NCI-H1417 treated with DMSO at 0.1 percent for 48 hours (cell line): ENCODE measurements around the gene TAS1R2.

Source experiments
- DNase-seq: peaks from one replicate; lab custom pipeline; 2025; lab: John Stamatoyannopoulos, UW

The TAS1R2 gene

DNA sequence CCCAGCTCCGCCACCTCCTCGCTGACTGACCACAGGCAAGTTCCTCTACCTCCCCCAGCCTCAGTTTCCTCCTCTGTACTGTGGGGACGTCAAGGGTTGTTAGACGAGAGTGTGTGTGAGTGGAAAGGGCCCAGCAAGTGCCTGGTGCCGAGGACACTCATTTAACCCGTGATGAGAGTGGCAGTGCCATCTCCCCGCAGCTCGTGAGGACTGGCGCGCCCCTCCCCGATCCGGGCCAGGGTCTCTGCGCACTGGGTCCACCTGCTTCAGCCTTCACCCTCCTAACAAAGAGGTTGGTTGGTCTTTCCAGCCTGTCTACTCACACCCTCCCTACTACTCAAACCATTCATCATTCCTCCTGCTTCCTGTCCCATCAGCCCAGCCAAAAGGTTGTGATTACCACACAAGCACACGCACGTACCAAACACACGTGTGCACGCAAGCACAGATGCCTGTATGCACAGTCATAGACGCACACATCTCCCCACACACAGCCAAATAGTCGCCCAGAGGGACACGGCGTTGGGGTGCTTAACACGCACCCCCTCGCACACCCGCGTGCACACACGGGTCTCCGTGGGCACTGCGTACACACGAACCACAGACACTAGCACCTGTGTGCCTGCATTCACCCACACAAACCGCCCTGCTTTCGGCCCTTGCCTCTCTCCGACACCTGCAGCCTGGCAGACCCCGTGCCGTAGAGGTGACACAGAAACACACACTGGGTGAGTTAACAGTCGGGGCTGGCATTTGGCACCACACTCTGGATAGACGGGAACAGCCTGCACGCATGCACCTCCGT, 39.3 kb downstream of the TAS1R2 start:
- DNase-seq, result no peak

DNA sequence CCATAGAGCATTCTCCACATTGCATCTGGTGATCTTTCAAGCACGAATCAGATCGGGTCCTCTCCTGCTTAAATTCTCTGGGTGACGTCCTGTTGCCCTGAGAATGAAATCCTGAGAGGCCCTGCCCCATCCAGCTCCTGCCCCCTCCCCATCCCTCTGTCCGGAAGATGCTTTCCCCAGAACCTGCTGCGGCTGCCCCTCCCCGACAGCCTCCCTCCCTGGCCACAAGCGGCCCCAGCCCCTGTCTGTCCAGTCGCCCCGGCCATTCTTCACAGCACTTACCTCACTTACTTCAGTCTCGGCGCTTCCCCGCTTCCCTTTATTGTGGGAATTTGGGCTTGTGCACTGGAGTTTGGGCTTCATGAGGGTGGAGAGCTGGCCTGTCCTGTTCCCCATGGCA, 40.3 kb downstream of the TAS1R2 start:
- DNase-seq, result no peak

DNA sequence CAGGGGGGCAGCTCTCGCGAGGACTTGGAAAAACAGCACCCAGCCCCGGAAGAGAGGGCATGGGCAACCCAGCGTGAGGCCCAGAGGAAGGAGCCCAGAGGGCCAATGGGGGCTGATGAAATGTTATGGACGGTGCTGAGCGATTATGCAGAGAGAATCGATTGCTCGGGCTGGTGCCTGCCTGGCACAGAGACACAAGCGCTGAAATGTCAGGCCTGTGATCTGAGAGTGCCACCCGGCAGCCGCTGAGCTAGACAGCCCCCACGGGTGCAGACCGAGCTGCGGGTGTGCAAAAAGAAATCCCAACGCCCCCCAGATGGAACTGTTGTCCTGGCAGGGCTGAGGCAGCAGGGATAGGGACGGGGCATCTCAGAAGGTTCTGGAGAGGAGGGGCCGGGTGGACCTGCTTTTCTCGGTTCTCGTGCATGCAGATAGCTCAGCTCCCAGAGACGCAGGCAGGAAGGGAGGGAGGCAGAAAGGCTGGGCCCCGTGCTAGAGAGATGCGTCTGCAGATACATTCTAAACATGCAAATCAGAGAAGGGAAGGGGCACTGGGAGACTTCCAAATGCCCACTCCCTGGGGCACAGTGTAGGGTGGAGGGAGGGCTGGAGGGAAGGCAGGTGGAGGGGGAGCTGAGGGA, 41.5 kb downstream of the TAS1R2 start:
- DNase-seq, result no peak

DNA sequence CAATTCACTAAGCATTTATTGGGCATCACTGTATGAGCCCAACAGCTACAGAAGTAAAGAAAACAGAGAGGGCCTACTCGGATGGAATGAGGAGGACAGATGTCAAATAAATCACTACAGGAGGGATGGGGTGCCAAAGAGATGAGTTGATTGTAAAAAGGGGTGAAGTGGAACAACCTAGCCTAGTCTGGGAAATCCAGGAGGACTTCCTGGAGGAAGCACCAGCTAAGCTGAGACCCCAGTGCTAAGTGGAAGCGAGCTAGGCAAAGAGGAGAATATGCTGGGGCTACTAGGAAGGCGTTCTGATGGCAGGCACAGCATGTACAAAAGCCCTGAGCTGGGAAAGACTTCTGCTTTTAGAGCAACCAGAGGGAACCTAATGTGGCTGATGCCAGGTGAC, 42.1 kb downstream of the TAS1R2 start:
- DNase-seq, result no peak

DNA sequence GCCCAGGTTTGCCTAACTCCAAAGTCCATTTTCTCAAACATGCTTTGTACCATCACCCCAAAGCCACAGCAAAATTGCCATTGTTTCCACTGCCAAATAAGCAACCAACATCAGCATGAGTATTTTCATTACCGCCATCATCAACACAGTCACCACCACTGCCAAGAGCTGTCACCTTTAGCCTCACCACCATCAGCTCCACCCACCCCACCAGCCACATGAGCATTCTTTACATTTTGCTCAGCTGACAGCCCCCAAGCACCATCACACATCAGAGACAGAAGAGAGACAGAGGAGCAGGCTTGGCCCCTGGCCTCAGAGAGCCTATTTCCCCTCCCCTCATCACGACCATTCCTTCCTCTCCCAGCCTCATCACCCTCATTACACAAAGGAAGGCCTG, 42.7 kb downstream of the TAS1R2 start:
- DNase-seq, result no peak

DNA sequence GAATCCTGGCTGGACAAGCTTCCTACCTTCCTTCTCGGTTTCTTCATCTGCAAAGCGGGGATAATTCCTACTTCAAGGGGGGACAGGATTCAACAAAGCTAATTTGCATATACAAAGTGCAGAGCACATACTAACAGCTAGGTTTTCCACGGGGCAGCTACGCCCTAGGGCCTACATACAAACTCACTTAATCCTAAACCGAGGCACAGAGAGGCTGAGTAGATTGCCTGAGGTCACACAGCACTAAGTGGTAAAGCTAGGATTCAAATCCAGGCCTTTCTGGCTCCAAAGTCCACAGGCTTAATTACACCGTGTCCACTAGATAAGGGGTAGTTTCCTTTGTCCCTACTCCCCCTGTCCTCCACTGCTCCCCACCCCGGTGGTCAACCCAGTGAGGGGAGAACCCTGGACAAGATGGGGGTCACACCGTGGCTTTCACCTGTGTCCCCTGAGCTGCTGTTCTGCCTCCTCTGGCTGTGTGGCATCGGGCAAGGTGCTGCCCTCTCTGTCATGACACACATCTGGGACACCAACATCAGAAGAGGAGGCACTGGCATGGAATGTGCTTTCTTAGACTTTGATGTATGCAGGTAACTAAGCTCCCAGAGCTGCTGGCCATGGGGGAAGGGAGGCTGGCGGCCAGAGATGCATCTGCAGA, 44.5 kb downstream of the TAS1R2 start:
- no peak for DNase-seq

DNA sequence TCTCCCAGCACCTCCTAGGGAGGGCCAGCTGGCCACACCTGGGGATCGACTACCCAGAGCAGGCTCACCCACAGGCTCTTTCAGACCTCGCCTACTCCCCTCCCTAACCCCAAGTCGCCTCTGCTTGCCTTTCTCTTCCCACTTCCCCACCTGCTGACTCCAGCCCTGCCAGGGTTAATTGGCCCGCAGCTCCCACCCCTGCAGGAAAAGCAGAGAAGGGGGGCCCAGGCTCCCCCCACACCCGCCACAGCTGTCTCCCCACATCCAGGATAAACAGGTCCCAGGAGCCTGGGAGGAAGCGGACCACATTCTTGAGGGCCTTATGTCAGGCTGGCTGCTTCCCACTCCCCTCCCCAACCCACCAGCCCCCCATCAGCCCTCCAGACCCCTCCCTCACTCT, 45.0 kb downstream of the TAS1R2 start:
- DNase-seq, result no peak

DNA sequence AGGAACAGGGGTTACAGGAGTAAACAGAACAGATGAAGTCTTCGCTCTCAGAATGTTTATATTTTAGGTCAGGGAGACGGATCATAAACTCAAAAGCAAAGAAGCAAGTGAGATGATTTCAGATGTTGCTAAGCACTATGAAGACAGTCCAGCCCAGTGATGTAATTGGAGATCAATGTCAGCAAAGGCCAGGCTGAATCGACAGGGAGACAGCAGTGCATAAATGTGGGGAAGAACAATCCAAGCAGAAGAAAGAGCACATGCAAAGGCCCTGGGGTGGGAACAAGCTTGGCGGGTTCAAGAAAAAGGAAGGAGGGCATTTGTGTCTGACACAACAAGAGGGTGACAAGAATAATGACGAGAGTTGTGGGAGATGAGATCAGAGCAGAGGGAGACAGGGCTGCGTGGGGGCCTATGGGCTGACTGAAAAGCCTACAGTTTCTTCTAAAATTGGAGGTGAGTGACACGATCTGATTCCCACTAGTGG, 47.0 kb downstream of the TAS1R2 start:
- no peak for DNase-seq

DNA sequence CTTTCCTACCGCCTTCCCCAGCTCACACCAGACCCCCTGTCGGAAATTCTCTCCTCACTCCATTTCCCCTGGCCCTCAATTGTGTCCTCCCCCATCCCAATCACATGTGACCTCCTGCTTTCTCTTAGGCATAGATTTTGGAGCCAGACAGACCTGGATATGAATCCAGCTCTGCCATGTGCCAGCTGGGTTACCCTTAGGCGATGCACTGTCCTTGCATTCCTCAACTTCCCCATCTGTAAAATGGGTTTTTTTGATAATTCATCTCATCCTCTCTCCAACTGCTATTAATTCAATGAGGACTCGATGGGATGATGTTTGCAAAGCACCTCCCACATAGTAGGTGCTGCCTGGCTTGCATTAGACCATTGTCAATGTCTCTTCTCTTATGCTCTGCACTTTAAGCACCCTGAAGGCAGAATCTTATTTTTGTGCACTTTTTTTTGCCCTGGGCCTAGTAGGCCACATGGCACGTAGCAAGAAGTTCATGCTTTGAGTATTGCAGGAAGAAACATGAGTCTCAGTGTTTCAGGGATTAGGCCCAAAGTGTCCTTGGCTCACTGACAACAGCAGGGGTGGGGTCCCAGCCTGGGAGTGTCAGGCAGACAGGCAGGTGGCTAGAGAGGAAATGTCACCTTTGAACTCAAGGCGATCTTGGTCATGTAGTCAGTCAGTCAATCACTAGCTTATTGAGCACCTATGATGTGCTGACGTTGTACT, 47.6 kb downstream of the TAS1R2 start:
- DNase-seq, result no peak

DNA sequence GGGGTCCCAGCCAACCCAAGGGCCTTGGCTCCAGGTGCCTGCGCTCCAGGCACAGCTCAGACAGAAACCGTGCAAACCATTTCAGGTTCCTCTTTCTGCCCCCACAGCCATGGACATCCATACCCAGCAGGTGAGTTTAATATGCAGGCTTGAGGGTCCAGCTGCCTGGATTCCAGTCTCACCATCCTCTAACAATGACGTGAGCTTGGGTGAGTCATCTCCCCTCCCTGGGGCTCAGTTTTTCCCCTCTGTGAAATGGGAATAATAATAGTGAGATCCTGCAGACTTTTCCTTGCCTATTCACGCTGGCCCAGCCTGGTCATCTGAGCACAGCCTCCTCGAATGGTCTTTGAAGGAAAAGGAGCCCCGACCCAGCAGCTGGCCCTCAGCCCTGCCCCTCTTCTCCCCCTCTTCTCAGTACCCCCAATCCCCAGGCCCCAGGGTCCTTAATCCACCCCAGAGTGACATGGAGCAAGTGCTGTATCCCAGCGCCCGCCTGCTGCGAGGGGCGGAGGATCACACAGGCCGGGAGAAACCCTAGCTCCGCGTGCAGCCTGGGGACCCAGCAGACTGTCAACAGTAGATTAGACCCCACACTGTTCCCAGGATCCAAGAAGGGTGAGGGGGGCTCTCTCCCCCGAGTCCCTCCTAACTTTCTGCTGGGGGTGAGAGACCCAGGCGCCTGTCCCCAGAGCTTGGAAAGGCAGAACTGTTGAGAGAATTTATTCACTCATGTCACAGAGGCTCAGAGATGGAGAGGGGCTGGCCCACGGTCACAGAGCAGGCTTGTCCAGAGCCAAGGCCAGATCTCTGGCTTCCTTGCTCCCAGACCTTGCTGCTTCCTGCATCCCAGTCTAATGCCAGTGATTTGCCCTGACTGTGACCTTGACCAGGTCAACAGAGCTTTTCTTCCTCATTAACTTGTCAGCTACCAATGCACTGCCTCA, 49.2 kb downstream of the TAS1R2 start:
- DNase-seq, result no peak

DNA sequence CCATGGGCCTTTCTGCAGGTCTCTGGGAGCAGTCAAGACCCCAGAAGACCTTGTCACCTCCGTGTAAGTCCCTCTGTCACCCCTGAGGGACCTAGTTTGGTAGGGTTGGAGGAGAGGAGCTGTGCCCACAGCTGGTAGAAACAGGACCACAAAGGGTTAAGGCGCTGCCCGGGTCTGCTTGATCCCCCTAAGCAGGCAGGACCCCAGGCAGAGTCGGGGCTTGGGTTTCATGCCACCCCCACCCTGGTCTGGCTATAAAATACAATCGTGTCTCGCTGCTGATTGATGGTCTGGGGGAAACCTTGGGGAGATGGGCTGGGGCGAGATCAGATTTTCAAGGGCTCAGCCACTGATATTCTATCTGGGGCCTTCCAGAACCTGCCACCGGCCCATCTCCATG, 50.9 kb downstream of the TAS1R2 start:
- no peak for DNase-seq

DNA sequence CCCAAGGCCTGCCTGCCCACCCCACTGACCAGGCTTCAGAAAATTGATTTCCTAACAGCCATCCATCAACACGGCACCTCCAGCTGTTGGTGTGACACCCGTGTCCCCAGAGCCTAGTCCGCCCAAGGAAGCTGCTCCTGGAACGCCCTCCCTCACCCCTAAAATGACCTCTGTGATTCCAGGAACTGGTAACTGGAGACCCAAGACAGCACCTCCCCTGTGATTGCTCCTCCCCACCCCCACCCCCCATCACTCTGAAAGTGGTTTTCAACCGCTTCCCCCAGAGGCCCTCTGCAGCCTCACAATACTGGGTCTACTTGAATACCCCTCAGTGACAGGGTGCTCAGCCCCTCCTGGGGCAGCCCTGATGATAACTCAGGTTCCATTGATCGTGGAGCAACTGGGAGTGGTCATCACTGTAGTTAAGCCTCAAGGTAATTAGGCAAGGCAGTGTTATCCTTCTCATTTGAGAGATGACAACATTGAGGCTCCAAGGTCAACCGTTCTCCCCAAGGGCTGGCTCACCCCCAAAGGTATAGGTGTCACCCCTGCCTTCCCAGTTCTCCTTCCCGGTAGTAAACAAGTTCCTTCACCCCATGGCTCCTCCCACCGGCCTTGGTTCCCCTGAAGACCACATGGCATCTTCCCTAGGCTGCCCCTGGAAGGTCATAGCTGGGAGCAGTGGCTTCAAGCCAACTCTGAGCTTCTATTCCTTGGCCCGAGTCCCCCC, 52.0 kb downstream of the TAS1R2 start:
- no peak for DNase-seq

DNA sequence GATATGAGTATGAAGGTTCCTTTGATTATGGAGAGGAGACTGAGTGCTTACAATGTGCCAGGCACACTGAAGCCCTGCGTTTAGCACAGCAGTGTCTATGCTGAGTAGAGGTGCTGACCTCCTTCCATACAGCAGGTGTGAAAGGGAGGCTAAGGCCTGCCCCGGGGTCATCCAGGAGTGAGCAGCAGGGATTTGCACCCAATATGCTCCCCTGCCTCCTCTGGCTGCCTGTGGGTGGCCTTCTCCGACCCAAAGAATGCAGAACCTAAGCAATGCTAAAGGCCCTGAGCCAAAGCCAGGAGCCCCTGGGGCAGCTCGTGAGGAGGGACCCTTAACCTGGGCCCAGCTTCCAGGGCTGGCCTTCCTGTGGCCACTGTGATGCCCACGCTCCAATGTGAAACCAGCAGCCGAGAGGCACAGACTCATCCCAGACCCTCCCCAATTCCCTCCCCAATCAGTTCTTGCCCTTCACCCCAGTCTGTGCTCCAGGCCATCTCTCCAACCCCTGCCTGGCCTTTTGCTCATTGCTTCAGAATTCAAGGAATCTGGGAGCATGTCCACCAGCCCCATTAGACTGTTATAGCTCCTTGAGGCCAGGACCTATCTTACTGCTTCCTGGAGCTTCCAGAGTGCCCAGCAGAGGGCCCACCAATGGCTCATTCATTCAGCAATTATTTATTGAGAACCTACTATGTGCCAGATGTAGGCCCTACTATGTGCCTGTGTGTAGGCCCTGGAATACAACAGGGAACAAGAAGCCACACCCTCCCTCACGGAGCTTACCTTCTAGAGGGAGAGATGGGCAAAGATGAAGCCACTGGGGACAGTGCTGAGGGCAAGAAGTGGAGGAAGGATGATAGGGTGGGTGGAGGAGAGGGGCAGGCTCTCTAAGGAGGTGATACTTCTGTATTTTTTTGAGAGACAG, 53.3 kb downstream of the TAS1R2 start:
- no peak for DNase-seq

DNA sequence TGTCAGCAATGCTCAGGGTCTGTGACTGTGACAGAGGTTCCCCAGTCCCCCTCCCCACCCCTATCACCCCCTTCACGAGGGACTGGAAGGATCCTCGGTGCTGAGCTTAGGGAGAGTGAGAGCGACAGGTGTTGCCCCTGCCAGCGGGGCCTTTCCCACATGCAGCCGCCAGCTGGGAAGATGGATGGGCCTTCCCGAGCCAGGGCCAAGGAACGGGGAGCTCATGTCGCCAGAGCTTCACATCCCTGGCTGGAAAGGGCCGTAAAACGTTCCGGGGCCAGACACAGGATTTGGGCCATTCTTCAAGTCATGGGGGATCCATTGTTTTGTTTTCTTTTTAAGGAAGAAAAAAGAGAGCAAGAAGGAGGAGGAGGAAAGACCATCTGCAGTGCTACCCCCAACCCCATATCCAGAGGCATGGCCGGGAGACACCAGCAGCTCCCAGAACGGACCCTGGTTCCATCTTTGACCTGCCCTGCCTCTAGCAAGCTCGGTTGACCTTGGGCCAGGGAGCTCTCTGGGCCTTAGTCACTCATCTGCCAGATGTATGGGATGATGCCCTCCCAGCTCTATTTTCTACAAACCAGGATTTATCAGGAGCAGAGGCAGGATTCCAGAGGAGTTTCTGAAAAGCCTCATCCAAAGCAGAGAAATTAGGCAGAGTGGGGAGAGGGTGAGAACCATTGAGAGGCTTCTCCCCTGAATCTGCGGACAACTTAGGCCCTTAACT, 54.1 kb downstream of the TAS1R2 start:
- DNase-seq, result no peak

DNA sequence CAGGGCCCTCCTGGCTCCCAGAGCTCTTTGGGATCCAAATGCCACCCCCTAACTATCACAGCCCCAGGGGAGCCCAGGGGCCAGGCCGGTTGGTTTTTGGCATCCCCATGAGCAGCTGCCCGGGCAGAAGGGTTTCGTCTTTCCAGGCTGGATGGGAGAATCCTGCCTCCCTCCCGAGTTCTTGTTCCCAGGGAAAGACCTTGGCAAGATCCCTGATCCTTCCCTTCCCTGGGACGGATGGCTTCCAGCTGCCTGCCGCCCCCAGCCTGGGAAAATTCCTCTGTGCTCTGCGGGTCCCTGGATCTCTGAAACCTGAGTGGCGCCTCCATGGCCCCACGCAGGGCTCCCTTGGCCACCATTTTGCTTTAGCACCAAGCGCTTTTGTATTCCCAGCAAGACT, 55.6 kb downstream of the TAS1R2 start:
- DNase-seq, result no peak

DNA sequence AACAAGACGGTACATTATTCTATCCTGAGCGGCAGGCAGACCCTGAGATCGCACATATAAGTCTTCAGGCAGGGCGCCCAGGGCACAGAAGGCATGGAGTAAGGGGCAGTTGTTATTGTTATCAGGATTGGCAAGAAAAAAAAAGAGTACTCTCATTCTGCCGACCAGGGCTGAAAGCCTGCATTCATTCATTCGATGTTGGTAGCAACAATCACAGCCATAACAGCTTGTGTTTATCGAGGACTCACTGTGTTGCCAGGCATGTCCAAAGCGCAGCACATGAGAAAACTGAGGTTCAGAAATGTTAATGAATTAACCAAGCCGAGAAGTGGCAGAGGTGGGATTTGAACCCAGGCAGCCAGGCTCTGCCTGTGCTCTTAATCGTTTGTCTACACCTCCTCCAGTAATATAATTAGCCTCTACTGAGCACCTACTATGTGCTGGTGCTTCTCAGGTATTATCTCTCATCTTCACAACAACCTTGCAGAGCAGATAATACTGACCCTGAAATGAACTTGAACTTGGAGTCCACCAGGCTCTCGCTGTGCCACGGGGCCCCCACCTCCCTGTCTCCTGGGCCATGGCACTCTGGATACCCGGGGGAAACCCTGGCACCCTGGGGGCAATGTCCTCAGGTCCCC, 56.2 kb downstream of the TAS1R2 start:
- DNase-seq, result no peak

DNA sequence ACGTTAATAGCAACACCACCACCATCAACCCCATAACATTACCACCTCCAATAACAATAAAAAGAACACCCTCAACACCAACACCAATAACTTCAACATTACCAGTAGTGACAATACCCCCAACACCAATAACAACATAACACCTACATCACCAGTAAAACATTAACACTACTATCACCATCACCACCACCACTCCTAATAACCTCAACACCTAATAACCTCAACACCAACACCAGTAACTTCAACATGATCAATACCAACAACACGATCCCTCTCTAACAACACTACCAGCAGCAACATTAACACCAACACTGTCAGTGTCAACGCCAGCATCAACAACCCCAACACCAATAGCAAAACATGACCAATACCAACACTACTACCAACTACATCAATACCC, 57.2 kb downstream of the TAS1R2 start:
- no peak for DNase-seq

DNA sequence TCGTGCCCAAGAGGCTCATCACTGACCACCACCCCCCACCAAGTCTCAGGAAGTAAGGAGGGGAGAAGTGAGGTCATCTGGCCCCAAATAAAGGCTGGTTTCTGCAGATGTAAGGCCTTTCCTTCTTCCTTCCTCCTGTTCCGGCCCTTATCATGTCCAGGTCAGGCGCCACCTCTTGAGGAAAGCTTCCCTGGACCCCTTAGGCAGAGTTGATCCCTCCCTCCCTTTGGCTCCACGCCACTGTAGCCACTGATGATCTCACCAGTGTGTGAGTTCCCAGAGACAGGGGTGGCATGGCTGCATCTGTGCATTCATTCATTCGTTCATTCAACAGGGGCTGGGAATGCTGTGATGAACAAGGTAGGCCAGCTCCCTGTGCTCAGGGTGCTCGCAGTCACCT, 59.2 kb downstream of the TAS1R2 start:
- no peak for DNase-seq
